Measurements from ENCODE around the gene NCAM2. TPM values are rescaled to one million over a fixed set of nuclear protein-coding genes. Genes with fewer than 3 reads are reported as not detected.

The NCAM2 gene
- total and polyA plus RNA-seq, 9 donors, result 0.35 to 6.8 (median 1.2) TPM

- H3K4me1 ChIP-seq (ENCODE audit: insufficient read depth), result no peaks in the 10 kb centered on the region
- no peaks in the 10 kb centered on the region for H3K9me3 ChIP-seq
- TF ChIP-seq CTCF (IDR thresholded peaks at IDR 0.05) (no peak), POLR2A (IDR thresholded peaks at IDR 0.05) (no peak), EP300 (IDR thresholded peaks at IDR 0.05) (no peak)
- H3K27ac ChIP-seq, result no peak overlapping the region
- DNase-seq, result no peak
- no peak overlapping the region for H3K4me3 ChIP-seq
- H3K27me3 ChIP-seq, result no peaks in the 10 kb centered on the region
- 52 to 66% (median 55%) methylated on average over 3 of the region's 3 CpGs for WGBS, 3 donors
- intact Hi-C loops (cut with DNase I), result no loop called here
- no peaks in the 10 kb centered on the region for H3K36me3 ChIP-seq
Measured at GRCh38 chr21:21182401-21183010, 184.3 kb downstream of the NCAM2 start.

- 63 to 78% (median 70%) methylated on average over 3 of the region's 3 CpGs for WGBS, 3 donors
- Histone ChIP-seq H3K9me3 (no peaks in the 10 kb centered on the region), H3K36me3 (no peaks in the 10 kb centered on the region), H3K4me1 (ENCODE audit: insufficient read depth) (no peaks in the 10 kb centered on the region), H3K4me3 (no peak overlapping the region), H3K27me3 (no peaks in the 10 kb centered on the region), H3K27ac (no peak overlapping the region)
- intact Hi-C loops (cut with DNase I), result no loop called here
- no peak for DNase-seq
- no peak for TF ChIP-seq EP300 (IDR thresholded peaks at IDR 0.05)
- no peak for TF ChIP-seq CTCF (IDR thresholded peaks at IDR 0.05)
- TF ChIP-seq POLR2A (IDR thresholded peaks at IDR 0.05), result no peak
Measured at GRCh38 chr21:21183092-21183491, 184.9 kb downstream of the NCAM2 start.

GRCh38 chr21:21184771-21185528 is 186.7 kb downstream of the NCAM2 start:
- DNase-seq, result no peak
- TF ChIP-seq EP300 (IDR thresholded peaks at IDR 0.05) (no peak), CTCF (IDR thresholded peaks at IDR 0.05) (no peak), POLR2A (IDR thresholded peaks at IDR 0.05) (no peak)
- intact Hi-C loops (cut with DNase I), result no loop called here
- Histone ChIP-seq H3K4me1 (ENCODE audit: insufficient read depth) (no peaks in the 10 kb centered on the region), H3K4me3 (no peak overlapping the region), H3K27me3 (no peaks in the 10 kb centered on the region), H3K36me3 (no peaks in the 10 kb centered on the region), H3K27ac (no peak overlapping the region), H3K9me3 (no peaks in the 10 kb centered on the region)
- WGBS, 3 donors, result 81 to 88% (median 87%) methylated on average over 4 of the region's 4 CpGs

- H3K9me3 ChIP-seq, result no peaks in the 10 kb centered on the region
- H3K36me3 ChIP-seq, result no peaks in the 10 kb centered on the region
- DNase-seq, result no peak
- TF ChIP-seq CTCF (IDR thresholded peaks at IDR 0.05) (no peak), EP300 (IDR thresholded peaks at IDR 0.05) (no peak)
- WGBS, 3 donors, result 72 to 74% (median 73%) methylated on average over 2 of the region's 2 CpGs
- no peak overlapping the region for H3K27ac ChIP-seq
- H3K4me1 ChIP-seq (ENCODE audit: insufficient read depth), result no peaks in the 10 kb centered on the region
- H3K27me3 ChIP-seq, result no peaks in the 10 kb centered on the region
- no peak overlapping the region for H3K4me3 ChIP-seq
- intact Hi-C loops (cut with DNase I), result no loop called here
Measured at GRCh38 chr21:21187579-21187978, 189.4 kb downstream of the NCAM2 start.

Measured in ovary (tissue), 9 donors.